ENCODE data around the gene ASXL3. TPM values are rescaled to one million over a fixed set of nuclear protein-coding genes. Genes with fewer than 3 reads are reported as not detected.

ASXL3 gene
- total RNA-seq, 2 donors from 2014 or later: 0.71 to 1.1 TPM

DNA sequence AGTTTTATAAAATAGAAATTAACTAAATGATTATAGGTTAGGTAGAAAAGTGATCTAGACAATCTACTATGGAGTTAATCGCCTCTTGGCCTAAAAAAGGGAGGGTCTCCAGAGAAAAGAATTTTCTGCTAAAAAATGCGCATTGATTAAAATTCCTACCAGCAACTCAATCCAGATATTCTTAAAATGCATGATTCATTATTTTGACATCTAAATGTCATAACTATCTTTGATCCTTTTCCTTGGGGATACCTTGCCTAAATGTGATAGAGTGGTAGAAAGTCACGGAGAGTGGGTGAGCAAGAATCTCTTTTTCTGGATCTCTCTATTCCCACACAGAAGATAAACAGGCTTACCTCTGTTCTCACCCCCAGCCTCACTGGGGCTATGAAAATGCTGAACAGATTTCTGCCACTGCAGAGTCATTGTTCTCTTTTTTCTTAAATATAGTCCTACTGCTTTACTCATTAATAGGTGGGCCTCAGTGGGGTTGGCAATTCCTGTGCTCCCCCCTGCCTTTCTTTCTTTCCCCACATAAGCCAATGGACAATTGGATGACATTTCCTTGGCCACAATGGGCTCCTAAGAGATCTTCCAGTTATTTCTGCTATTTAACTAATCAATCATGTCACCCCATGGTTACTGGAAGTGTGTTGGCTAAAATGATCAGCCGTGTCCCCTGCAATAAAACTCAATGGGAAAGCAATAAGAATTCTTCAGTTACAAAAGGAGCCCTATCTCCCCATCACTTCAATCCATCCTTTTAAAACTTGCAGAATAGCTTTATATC lies 5.8 kb upstream of the ASXL3 start:
- DNase-seq: no peak
- Histone ChIP-seq H3K9me3 (ENCODE audit: control insufficient read depth, low read length) (no peaks in the 10 kb centered on the region), H3K4me3 (ENCODE audit: low read length) (no peak overlapping the region), H3K27me3 (ENCODE audit: control insufficient read depth, insufficient read depth, low read length, poor library complexity, severe bottlenecking) (peaks cover 21% of the 10 kb centered on the region), H3K4me1 (ENCODE audit: control insufficient read depth, insufficient read depth, low read length) (no peaks in the 10 kb centered on the region), H3K27ac (ENCODE audit: low read depth, low read length) (peak overlapping the region; percentile 97), H3K36me3 (ENCODE audit: control insufficient read depth, insufficient read depth, low read length) (no peaks in the 10 kb centered on the region), H3K9ac (ENCODE audit: extremely low read depth, low read length, poor library complexity, severe bottlenecking) (no peak overlapping the region)
- no peaks in the 10 kb centered on the region for H3K36me3 Mint-ChIP-seq (ENCODE audit: low read depth)
- 89 to 100% methylated on average over 1 to 4 of the region's 4 CpGs for WGBS, 2 experiments (ENCODE audit: insufficient coverage in 1 of 2, insufficient read length in 1 of 2)
- H3K9me3 Mint-ChIP-seq: peaks cover 7% of the 10 kb centered on the region
- no peak overlapping the region for H3K27ac Mint-ChIP-seq
- H3K27me3 Mint-ChIP-seq (ENCODE audit: insufficient read depth): peaks cover 24% of the 10 kb centered on the region
- H3K4me3 Mint-ChIP-seq: no peak overlapping the region
- TF ChIP-seq, protein P1, sequence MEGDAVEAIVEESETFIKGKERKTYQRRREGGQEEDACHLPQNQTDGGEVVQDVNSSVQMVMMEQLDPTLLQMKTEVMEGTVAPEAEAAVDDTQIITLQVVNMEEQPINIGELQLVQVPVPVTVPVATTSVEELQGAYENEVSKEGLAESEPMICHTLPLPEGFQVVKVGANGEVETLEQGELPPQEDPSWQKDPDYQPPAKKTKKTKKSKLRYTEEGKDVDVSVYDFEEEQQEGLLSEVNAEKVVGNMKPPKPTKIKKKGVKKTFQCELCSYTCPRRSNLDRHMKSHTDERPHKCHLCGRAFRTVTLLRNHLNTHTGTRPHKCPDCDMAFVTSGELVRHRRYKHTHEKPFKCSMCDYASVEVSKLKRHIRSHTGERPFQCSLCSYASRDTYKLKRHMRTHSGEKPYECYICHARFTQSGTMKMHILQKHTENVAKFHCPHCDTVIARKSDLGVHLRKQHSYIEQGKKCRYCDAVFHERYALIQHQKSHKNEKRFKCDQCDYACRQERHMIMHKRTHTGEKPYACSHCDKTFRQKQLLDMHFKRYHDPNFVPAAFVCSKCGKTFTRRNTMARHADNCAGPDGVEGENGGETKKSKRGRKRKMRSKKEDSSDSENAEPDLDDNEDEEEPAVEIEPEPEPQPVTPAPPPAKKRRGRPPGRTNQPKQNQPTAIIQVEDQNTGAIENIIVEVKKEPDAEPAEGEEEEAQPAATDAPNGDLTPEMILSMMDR (conservative IDR thresholded peaks at IDR 0.05): no peak
- no peaks in the 10 kb centered on the region for H3K4me1 Mint-ChIP-seq

DNA sequence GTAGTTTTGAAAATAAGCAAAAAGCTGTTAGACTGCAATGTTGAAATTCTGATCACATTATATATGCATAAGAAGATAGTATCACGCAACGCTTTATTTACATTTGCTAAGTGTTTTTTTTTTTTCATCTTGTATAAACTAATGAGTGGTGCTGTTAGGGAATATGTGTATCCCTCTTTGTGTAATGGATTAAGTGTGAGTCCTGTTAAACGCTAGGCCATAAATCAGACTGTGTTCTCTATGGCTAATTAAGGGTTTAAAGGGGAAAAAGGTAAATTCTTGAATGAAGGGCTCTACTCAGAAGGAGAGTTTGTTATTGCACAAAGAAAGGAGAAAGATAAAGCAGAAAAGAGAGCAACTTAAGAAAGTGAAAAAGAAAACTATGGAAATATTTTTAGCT lies 4.8 kb upstream of the ASXL3 start:
- Histone ChIP-seq H3K9ac (ENCODE audit: extremely low read depth, low read length, poor library complexity, severe bottlenecking) (no peak overlapping the region), H3K4me3 (ENCODE audit: low read length) (no peak overlapping the region), H3K4me1 (ENCODE audit: control insufficient read depth, insufficient read depth, low read length) (no peaks in the 10 kb centered on the region), H3K36me3 (ENCODE audit: control insufficient read depth, insufficient read depth, low read length) (no peaks in the 10 kb centered on the region), H3K9me3 (ENCODE audit: control insufficient read depth, low read length) (no peaks in the 10 kb centered on the region), H3K27ac (ENCODE audit: low read depth, low read length) (peak overlapping the region; percentile 97), H3K27me3 (ENCODE audit: control insufficient read depth, insufficient read depth, low read length, poor library complexity, severe bottlenecking) (peaks cover 30% of the 10 kb centered on the region)
- Mint-ChIP-seq H3K27me3 (ENCODE audit: insufficient read depth) (peaks cover 32% of the 10 kb centered on the region), H3K36me3 (ENCODE audit: low read depth) (no peaks in the 10 kb centered on the region), H3K27ac (no peak overlapping the region), H3K4me1 (peaks cover 1% of the 10 kb centered on the region), H3K9me3 (no peaks in the 10 kb centered on the region), H3K4me3 (no peak overlapping the region)
- TF ChIP-seq, protein P1 (conservative IDR thresholded peaks at IDR 0.05): no peak
- WGBS, 2 experiments (ENCODE audit: insufficient coverage in 1 of 2, insufficient read length in 1 of 2): 57 to 90% methylated on average over 1 to 3 of the region's 3 CpGs
- DNase-seq: no peak

- Mint-ChIP-seq H3K36me3 (ENCODE audit: low read depth) (no peaks in the 10 kb centered on the region), H3K27me3 (ENCODE audit: insufficient read depth) (peaks cover 34% of the 10 kb centered on the region), H3K9me3 (no peaks in the 10 kb centered on the region), H3K27ac (no peak overlapping the region), H3K4me3 (no peak overlapping the region), H3K4me1 (peaks cover 1% of the 10 kb centered on the region)
- Histone ChIP-seq H3K9ac (ENCODE audit: extremely low read depth, low read length, poor library complexity, severe bottlenecking) (no peak overlapping the region), H3K4me1 (ENCODE audit: control insufficient read depth, insufficient read depth, low read length) (no peaks in the 10 kb centered on the region), H3K4me3 (ENCODE audit: low read length) (no peak overlapping the region), H3K27me3 (ENCODE audit: control insufficient read depth, insufficient read depth, low read length, poor library complexity, severe bottlenecking) (peaks cover 49% of the 10 kb centered on the region), H3K27ac (ENCODE audit: low read depth, low read length) (no peak overlapping the region), H3K9me3 (ENCODE audit: control insufficient read depth, low read length) (no peaks in the 10 kb centered on the region), H3K36me3 (ENCODE audit: control insufficient read depth, insufficient read depth, low read length) (no peaks in the 10 kb centered on the region)
- no peak for DNase-seq
- TF ChIP-seq, protein P1 (conservative IDR thresholded peaks at IDR 0.05): no peak
These were observed 2.6 kb upstream of the ASXL3 start for GRCh38 chr18:33575451-33575850.
